H9 (cell line): ENCODE measurements around the gene TRIM34. TPM values are rescaled to one million over a fixed set of nuclear protein-coding genes. Genes with fewer than 3 reads are reported as not detected.

Experiments used
- DNase-seq: peaks from one replicate; pipeline ENCODE4 v3.0.0-alpha.2; 2017
- H2AFZ ChIP-seq: one replicate; pipeline ENCODE4 v1.6.1; 2013; ENCODE audit warnings: mild to moderate bottlenecking, low read length, control low read depth, moderate library complexity
- H2AK5ac ChIP-seq: 2 replicates; pipeline ENCODE4 v1.6.1; 2013; ENCODE audit warnings: low read length, control low read depth, mixed read lengths; ENCODE audit not compliant: insufficient read length
- H2BK120ac ChIP-seq: one replicate; pipeline ENCODE4 v1.6.1; 2013; ENCODE audit warnings: low read depth, mild to moderate bottlenecking, low read length, control low read depth, inconsistent platforms; ENCODE audit not compliant: poor library complexity, severe bottlenecking
- H2BK12ac ChIP-seq: 2 replicates; pipeline ENCODE4 v1.6.1; 2013; ENCODE audit warnings: low read length, control low read depth, mixed read lengths, low read depth; ENCODE audit not compliant: insufficient read length
- H2BK15ac ChIP-seq: 2 replicates; pipeline ENCODE4 v1.6.1; 2013; ENCODE audit warnings: low read depth, low read length, control low read depth
- H2BK20ac ChIP-seq: one replicate; pipeline ENCODE4 v1.6.1; 2013; ENCODE audit warnings: low read depth, mild to moderate bottlenecking, low read length, control low read depth, inconsistent platforms; ENCODE audit not compliant: poor library complexity, severe bottlenecking
- H2BK5ac ChIP-seq: 2 replicates; pipeline ENCODE4 v1.6.1; 2013; ENCODE audit warnings: low read length, control low read depth, mixed read lengths; ENCODE audit not compliant: insufficient read length
- H3K14ac ChIP-seq: 2 replicates; pipeline ENCODE4 v1.6.1; 2013; ENCODE audit warnings: low read length, control low read depth; ENCODE audit not compliant: insufficient read depth
- H3K18ac ChIP-seq: 2 replicates; pipeline ENCODE4 v1.6.1; 2013; ENCODE audit warnings: low read depth, mild to moderate bottlenecking, mixed read lengths, low read length, control low read depth; ENCODE audit not compliant: insufficient read length
- H3K23ac ChIP-seq: 2 replicates; pipeline ENCODE4 v1.6.1; 2013; ENCODE audit warnings: low read length, control low read depth, mixed read lengths, low read depth; ENCODE audit not compliant: insufficient read length
- H3K23me2 ChIP-seq: 2 replicates; pipeline ENCODE4 v1.6.1; 2013; ENCODE audit warnings: low read depth, mild to moderate bottlenecking, mixed read lengths, low read length, control low read depth; ENCODE audit not compliant: insufficient read length, poor library complexity, severe bottlenecking
- H3K27ac ChIP-seq: 2 replicates; pipeline ENCODE4 v1.5.1; 2013; ENCODE audit warnings: low read length, control low read depth, mixed read lengths, low read depth; ENCODE audit not compliant: insufficient read length
- H3K27me3 ChIP-seq: 2 replicates; pipeline ENCODE4 v1.6.1; 2013; ENCODE audit warnings: low read length, control low read depth, inconsistent platforms; ENCODE audit not compliant: insufficient read depth
- H3K4ac ChIP-seq: 2 replicates; pipeline ENCODE4 v1.6.1; 2013; ENCODE audit warnings: low read depth, mild to moderate bottlenecking, control low read depth, inconsistent platforms, low read length, moderate library complexity
- H3K4me1 ChIP-seq: 2 replicates; pipeline ENCODE4 v1.6.1; 2013; ENCODE audit warnings: low read length, control low read depth, inconsistent platforms; ENCODE audit not compliant: insufficient read depth
- H3K4me2 ChIP-seq: 2 replicates; pipeline ENCODE4 v1.6.1; 2013; ENCODE audit warnings: low read length, control low read depth, mixed read lengths; ENCODE audit not compliant: insufficient read length, insufficient read depth
- H3K56ac ChIP-seq: 2 replicates; pipeline ENCODE4 v1.6.1; 2013; ENCODE audit warnings: low read depth, mild to moderate bottlenecking, mixed read lengths, low read length, control low read depth; ENCODE audit not compliant: insufficient read length
- H3K79me1 ChIP-seq: 2 replicates; pipeline ENCODE4 v1.6.1; 2013; ENCODE audit warnings: low read depth, mild to moderate bottlenecking, moderate library complexity, low read length, control low read depth, inconsistent platforms; ENCODE audit not compliant: insufficient read depth, poor library complexity, severe bottlenecking
- H3K79me2 ChIP-seq: 2 replicates; pipeline ENCODE4 v1.6.1; 2013; ENCODE audit warnings: low read length, control low read depth, inconsistent platforms; ENCODE audit not compliant: insufficient read depth
- H3K9ac ChIP-seq: 2 replicates; pipeline ENCODE4 v1.6.1; 2013; ENCODE audit warnings: low read length, control low read depth, mixed read lengths; ENCODE audit not compliant: insufficient read length; ENCODE audit errors: extremely low read depth
- H3K9me3 ChIP-seq: one replicate; pipeline ENCODE4 v1.6.1; 2013; ENCODE audit warnings: low read depth, low read length, inconsistent platforms; ENCODE audit not compliant: control insufficient read depth
- H3T11ph ChIP-seq: one replicate; pipeline ENCODE4 v1.6.1; 2013; ENCODE audit warnings: mild to moderate bottlenecking, low read length, control low read depth, inconsistent platforms
- H4K20me1 ChIP-seq: one replicate; pipeline ENCODE4 v1.6.1; 2013; ENCODE audit not compliant: control insufficient read depth, insufficient read length, insufficient read depth
- H4K5ac ChIP-seq: 2 replicates; pipeline ENCODE4 v1.6.1; 2013; ENCODE audit warnings: low read depth, mild to moderate bottlenecking, mixed read lengths, low read length, control low read depth; ENCODE audit not compliant: insufficient read length
- H4K8ac ChIP-seq: replicated peaks from 2 replicates; pipeline ENCODE4 v1.6.1; 2013; ENCODE audit warnings: low read length, control low read depth, mixed read lengths, low read depth; ENCODE audit not compliant: insufficient read length
- H4K91ac ChIP-seq: 2 replicates; pipeline ENCODE4 v1.6.1; 2013; ENCODE audit warnings: low read depth, mild to moderate bottlenecking, moderate library complexity, mixed read lengths, low read length, control low read depth; ENCODE audit not compliant: insufficient read length
- H3K27ac Mint-ChIP-seq, 3 experiments: 2 replicates in 2 of 3; 3 replicates in 1 of 3; pipeline ENCODE4 v1.8.0; 2020 to 2021; ENCODE audit warnings: mixed read lengths in 3 of 3, mild to moderate bottlenecking in 1 of 3, moderate library complexity in 1 of 3
- H3K27me3 Mint-ChIP-seq: 2 replicates; pipeline ENCODE4 v1.8.0; 2021; ENCODE audit warnings: low read depth, mild to moderate bottlenecking, moderate library complexity, mixed read lengths
- H3K36me3 Mint-ChIP-seq, 3 experiments: 2 replicates in 2 of 3; 3 replicates in 1 of 3; pipeline ENCODE4 v1.8.0; 2020 to 2021; ENCODE audit warnings: low read depth in 3 of 3, mixed read lengths in 3 of 3; ENCODE audit not compliant: insufficient read depth in 1 of 3
- H3K4me1 Mint-ChIP-seq, 2 experiments: 2 replicates each; pipeline ENCODE4 v1.8.0; 2020; ENCODE audit warnings: mixed read lengths in 2 of 2
- H3K4me3 Mint-ChIP-seq, 2 experiments: 2 replicates in 1 of 2; 3 replicates in 1 of 2; pipeline ENCODE4 v1.8.0; 2020 to 2021; ENCODE audit warnings: mild to moderate bottlenecking in 2 of 2, mixed read lengths in 2 of 2, moderate library complexity in 1 of 2
- H3K9me3 Mint-ChIP-seq, 2 experiments: 2 replicates in 1 of 2; 3 replicates in 1 of 2; pipeline ENCODE4 v1.8.0; 2020; ENCODE audit warnings: mild to moderate bottlenecking in 2 of 2, mixed read lengths in 2 of 2, moderate library complexity in 1 of 2
- WGBS: extraction: QIAGEN DNeasy Blood & Tissue Kit; methylation state at CpG from one replicate; pipeline ENCODE4 v1.1.7; 2013; ENCODE audit warnings: missing lambda C conversion rate, low lambda C conversion rate, mixed read lengths; ENCODE audit not compliant: insufficient read length; ENCODE audit errors: extremely low coverage; 5-methylcytosine and 5-hydroxymethylcytosine counted together
- total RNA-seq: library from RNA; stranded (reverse); gene quantifications from 2 replicates; pipeline ENCODE4 v1.2.1, GENCODE V29; 2021
- TF ChIP-seq, protein P1 (sequence below): fragments of 200-600 bp; sonication (generic); conservative IDR thresholded peaks from 3 replicates; pipeline ENCODE4 v1.8.0; 2021; ENCODE audit warnings: antibody characterized with exemption, mild to moderate bottlenecking

The TRIM34 gene
- total RNA-seq, 1 experiment from 2014 or later: 0.59 TPM

- TF ChIP-seq, protein P1, sequence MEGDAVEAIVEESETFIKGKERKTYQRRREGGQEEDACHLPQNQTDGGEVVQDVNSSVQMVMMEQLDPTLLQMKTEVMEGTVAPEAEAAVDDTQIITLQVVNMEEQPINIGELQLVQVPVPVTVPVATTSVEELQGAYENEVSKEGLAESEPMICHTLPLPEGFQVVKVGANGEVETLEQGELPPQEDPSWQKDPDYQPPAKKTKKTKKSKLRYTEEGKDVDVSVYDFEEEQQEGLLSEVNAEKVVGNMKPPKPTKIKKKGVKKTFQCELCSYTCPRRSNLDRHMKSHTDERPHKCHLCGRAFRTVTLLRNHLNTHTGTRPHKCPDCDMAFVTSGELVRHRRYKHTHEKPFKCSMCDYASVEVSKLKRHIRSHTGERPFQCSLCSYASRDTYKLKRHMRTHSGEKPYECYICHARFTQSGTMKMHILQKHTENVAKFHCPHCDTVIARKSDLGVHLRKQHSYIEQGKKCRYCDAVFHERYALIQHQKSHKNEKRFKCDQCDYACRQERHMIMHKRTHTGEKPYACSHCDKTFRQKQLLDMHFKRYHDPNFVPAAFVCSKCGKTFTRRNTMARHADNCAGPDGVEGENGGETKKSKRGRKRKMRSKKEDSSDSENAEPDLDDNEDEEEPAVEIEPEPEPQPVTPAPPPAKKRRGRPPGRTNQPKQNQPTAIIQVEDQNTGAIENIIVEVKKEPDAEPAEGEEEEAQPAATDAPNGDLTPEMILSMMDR: no peak; the same call in 2 of the 3 replicates
- H3K9me3 ChIP-seq: no peaks in the 10 kb centered on the region
- H3K9me3 Mint-ChIP-seq: peaks cover 2 to 11% of the 10 kb centered on the region in 2 experiments; a peak in 4 of 5 replicates
- no peak overlapping the region for H2BK12ac ChIP-seq
- H4K91ac ChIP-seq: no peak overlapping the region
- H3K23ac ChIP-seq: no peak overlapping the region
- no peak overlapping the region for H3K9ac ChIP-seq
- no peaks in the 10 kb centered on the region for H3K4me1 ChIP-seq
- H4K8ac ChIP-seq: no peak overlapping the region
- no peaks in the 10 kb centered on the region for H3K79me1 ChIP-seq
- no peak overlapping the region for H3K27ac Mint-ChIP-seq
- H2AK5ac ChIP-seq: no peak overlapping the region
- no peaks in the 10 kb centered on the region for H3K23me2 ChIP-seq
- no peak overlapping the region for H3K4me2 ChIP-seq
- no peak overlapping the region for H2BK5ac ChIP-seq
- H3K18ac ChIP-seq: no peak overlapping the region
- no peak overlapping the region for H3K56ac ChIP-seq
- no peak overlapping the region for H3K27ac ChIP-seq
- H2BK120ac ChIP-seq: no peak overlapping the region
- no peak overlapping the region for H2AFZ ChIP-seq
- no peak overlapping the region; the same call in 1 of the 2 replicates for H3K14ac ChIP-seq
- H4K20me1 ChIP-seq: no peaks in the 10 kb centered on the region
- no peak overlapping the region for H3K4ac ChIP-seq
- no CpG with 5 or more reads among the region's 5 CpGs for WGBS
- no peaks in the 10 kb centered on the region for H3K27me3 ChIP-seq
- no peaks in the 10 kb centered on the region for H3K4me1 Mint-ChIP-seq
- DNase-seq: no peak
- H3K36me3 Mint-ChIP-seq: peaks cover 2 to 8% (median 5%) of the 10 kb centered on the region in 3 experiments; a peak in 4 of 7 replicates
- H2BK15ac ChIP-seq: no peak overlapping the region; the same call in 1 of the 2 replicates
- H4K5ac ChIP-seq: no peak overlapping the region
- no peaks in the 10 kb centered on the region for H3K79me2 ChIP-seq
- H3T11ph ChIP-seq: no peak overlapping the region
- H3K4me3 Mint-ChIP-seq: no peak overlapping the region
- no peaks in the 10 kb centered on the region for H3K27me3 Mint-ChIP-seq
- H2BK20ac ChIP-seq: no peak overlapping the region
Measured at GRCh38 chr11:5658318-5658717, 33.5 kb downstream of the TRIM34 start.
